Neuronal stem cell (in vitro differentiated cells): ENCODE results near the gene DDC.

Experiments used
- DNase-seq: peaks from one replicate; pipeline ENCODE4 v3.0.0-alpha.2; 2013; ENCODE audit warnings: low spot score
- H2AFZ ChIP-seq: one replicate; pipeline ENCODE4 v1.6.1; 2013; ENCODE audit warnings: mild to moderate bottlenecking, low read length, inconsistent platforms
- H2AK5ac ChIP-seq: 2 replicates; pipeline ENCODE4 v1.6.1; 2013; ENCODE audit warnings: low read depth, mild to moderate bottlenecking, inconsistent platforms, low read length, moderate library complexity, mixed read lengths
- H2BK120ac ChIP-seq: 2 replicates; pipeline ENCODE4 v1.6.1; 2013; ENCODE audit warnings: low read depth, mild to moderate bottlenecking, inconsistent platforms, low read length, moderate library complexity, mixed read lengths
- H2BK12ac ChIP-seq: one replicate; pipeline ENCODE4 v1.6.1; 2013; ENCODE audit warnings: low read length, inconsistent platforms
- H2BK15ac ChIP-seq: 2 replicates; pipeline ENCODE4 v1.6.1; 2013; ENCODE audit warnings: mild to moderate bottlenecking, low read length, inconsistent platforms, mixed read lengths
- H2BK5ac ChIP-seq: one replicate; pipeline ENCODE4 v1.6.1; 2013; ENCODE audit warnings: inconsistent platforms, mild to moderate bottlenecking, low read length, moderate library complexity
- H3K14ac ChIP-seq: one replicate; pipeline ENCODE4 v1.6.1; 2013; ENCODE audit warnings: low read length, inconsistent platforms
- H3K18ac ChIP-seq: 2 replicates; pipeline ENCODE4 v1.6.1; 2013; ENCODE audit warnings: low read length, inconsistent platforms
- H3K23ac ChIP-seq: 2 replicates; pipeline ENCODE4 v1.6.1; 2013; ENCODE audit warnings: low read depth, mild to moderate bottlenecking, mixed read lengths, low read length, inconsistent platforms; ENCODE audit not compliant: poor library complexity
- H3K27ac ChIP-seq: replicated peaks from 3 replicates; pipeline ENCODE4 v1.5.1; 2013; ENCODE audit warnings: low read length, inconsistent platforms
- H3K27me3 ChIP-seq, 3 experiments: 2 replicates each; pipeline ENCODE4 v1.6.1; 2013; ENCODE audit warnings: low read length in 3 of 3, mild to moderate bottlenecking in 2 of 3, inconsistent platforms in 1 of 3, low read depth in 1 of 3, mixed read lengths in 1 of 3, moderate library complexity in 1 of 3; ENCODE audit not compliant: control insufficient read depth in 3 of 3, insufficient read depth in 3 of 3
- H3K36me3 ChIP-seq, 2 donors: replicated peaks in 1 of 2; 2 replicates each; pipeline ENCODE4 v1.6.1; 2013; ENCODE audit warnings: low read length in 2 of 2; ENCODE audit not compliant: control insufficient read depth in 2 of 2, insufficient read depth in 2 of 2
- H3K4ac ChIP-seq: 2 replicates; pipeline ENCODE4 v1.6.1; 2013; ENCODE audit warnings: inconsistent platforms, mild to moderate bottlenecking, low read length, moderate library complexity
- H3K4me1 ChIP-seq, 2 donors: 1 replicate in 1 of 2; 2 replicates in 1 of 2; pipeline ENCODE4 v1.6.1; 2013; ENCODE audit warnings: low read length in 2 of 2, low read depth in 1 of 2; ENCODE audit not compliant: control insufficient read depth in 2 of 2, insufficient read depth in 1 of 2
- H3K4me2 ChIP-seq: one replicate; pipeline ENCODE4 v1.6.1; 2013; ENCODE audit warnings: mild to moderate bottlenecking, low read length, inconsistent platforms; ENCODE audit not compliant: insufficient read depth, poor library complexity, severe bottlenecking
- H3K4me3 ChIP-seq, 2 donors: 2 replicates each; pipeline ENCODE4 v1.5.1; 2013; ENCODE audit warnings: low read length in 2 of 2, mild to moderate bottlenecking in 2 of 2, inconsistent platforms in 1 of 2, moderate library complexity in 1 of 2
- H3K79me1 ChIP-seq: one replicate; pipeline ENCODE4 v1.6.1; 2013; ENCODE audit warnings: low read depth, mild to moderate bottlenecking, inconsistent platforms, low read length, moderate library complexity
- H3K9ac ChIP-seq: one replicate; pipeline ENCODE4 v1.6.1; 2013; ENCODE audit warnings: mild to moderate bottlenecking, low read depth, low read length, inconsistent platforms; ENCODE audit not compliant: poor library complexity
- H3K9me3 ChIP-seq, 2 donors: replicated peaks in 1 of 2; 2 replicates each; pipeline versions ENCODE3 to v1.6.1; 2013; ENCODE audit warnings: low read length in 2 of 2, mild to moderate bottlenecking in 2 of 2, inconsistent platforms in 1 of 2, low read depth in 1 of 2, mixed read lengths in 1 of 2, moderate library complexity in 1 of 2; ENCODE audit not compliant: control insufficient read depth in 2 of 2, insufficient read depth in 1 of 2
- H4K8ac ChIP-seq: one replicate; pipeline ENCODE4 v1.6.1; 2013; ENCODE audit warnings: low read depth, mild to moderate bottlenecking, inconsistent platforms, low read length, moderate library complexity
- H4K91ac ChIP-seq: one replicate; pipeline ENCODE4 v1.6.1; 2013; ENCODE audit warnings: low read length, low read depth, mild to moderate bottlenecking, inconsistent platforms; ENCODE audit not compliant: poor library complexity
- WGBS, 2 donors: extraction: QIAGEN DNeasy Blood & Tissue Kit; methylation state at CpG; one replicate each; pipeline ENCODE4 v1.1.7; 2013; ENCODE audit warnings: missing lambda C conversion rate in 2 of 2, mixed read lengths in 1 of 2; ENCODE audit not compliant: insufficient read length in 2 of 2, insufficient replicate concordance in 1 of 2; ENCODE audit errors: extremely low coverage in 2 of 2; 5-methylcytosine and 5-hydroxymethylcytosine counted together

DDC gene

DNA sequence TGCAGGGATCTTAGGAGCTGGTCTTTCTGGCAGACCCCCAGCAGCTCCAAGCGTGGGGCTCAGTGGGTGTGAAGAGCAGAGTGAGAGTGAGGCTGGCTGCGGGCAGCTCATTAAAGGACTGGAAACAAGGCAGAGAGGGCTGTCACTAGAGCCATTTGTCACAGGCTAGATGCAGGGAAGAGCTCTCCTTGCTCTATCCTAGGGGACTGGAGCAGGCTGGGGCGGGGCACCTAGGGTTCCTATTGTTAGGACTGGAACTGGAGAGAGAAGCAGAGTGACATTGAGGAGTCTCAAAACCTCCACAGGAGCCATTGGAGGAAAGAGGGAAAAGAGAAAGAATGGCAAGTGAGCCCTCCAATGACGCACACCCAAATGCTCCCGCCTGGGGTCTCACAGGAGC, 772 bp upstream of the DDC start:
- no peak overlapping the region for H3K4me2 ChIP-seq
- H4K91ac ChIP-seq = no peak overlapping the region
- no peak overlapping the region for H3K23ac ChIP-seq
- no CpG with 5 or more reads among the region's 5 CpGs for WGBS, 2 donors
- H2BK5ac ChIP-seq = no peak overlapping the region
- H3K79me1 ChIP-seq = peaks cover 1% of the 10 kb centered on the region
- H3K9me3 ChIP-seq = peaks cover 0 to 2% of the 10 kb centered on the region in 2 donors
- no peak overlapping the region for H2AK5ac ChIP-seq
- H2AFZ ChIP-seq = no peak overlapping the region
- H2BK120ac ChIP-seq = no peak overlapping the region
- H3K36me3 ChIP-seq = no peaks in the 10 kb centered on the region
- peaks cover 0 to 6% (median 2%) of the 10 kb centered on the region in 3 experiments for H3K27me3 ChIP-seq
- no peak overlapping the region for H3K18ac ChIP-seq
- no peak overlapping the region for H2BK15ac ChIP-seq
- H3K9ac ChIP-seq = no peak overlapping the region
- H3K14ac ChIP-seq = no peak overlapping the region
- peaks cover 0 to 10% of the 10 kb centered on the region in 2 donors for H3K4me1 ChIP-seq
- no peak overlapping the region for H2BK12ac ChIP-seq
- H4K8ac ChIP-seq = no peak overlapping the region
- DNase-seq = no peak
- H3K27ac ChIP-seq = no peak overlapping the region
- H3K4ac ChIP-seq = no peak overlapping the region
- H3K4me3 ChIP-seq = no peak overlapping the region

DNA sequence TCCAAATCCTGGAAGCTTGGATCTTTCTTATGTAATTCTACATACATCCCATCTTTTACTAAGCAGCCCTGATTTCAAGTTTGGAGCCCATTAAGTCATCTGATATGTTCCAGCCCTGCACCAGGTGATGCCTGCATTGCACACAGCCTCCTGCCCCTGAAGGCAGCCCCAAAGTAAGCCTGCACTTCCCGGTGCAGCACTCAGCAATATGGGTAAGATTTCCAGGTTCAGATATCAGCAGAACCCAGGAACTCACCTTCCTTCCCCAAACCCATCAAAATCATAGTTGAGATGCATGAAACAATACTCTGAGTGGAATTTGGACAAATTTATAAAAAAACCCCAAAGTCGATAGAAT, 333 bp upstream of the DDC start:
- no peak overlapping the region for H3K23ac ChIP-seq
- H2AFZ ChIP-seq = no peak overlapping the region
- no peak overlapping the region for H3K27ac ChIP-seq
- no peak overlapping the region for H3K18ac ChIP-seq
- no peak for DNase-seq
- WGBS, 2 donors = no CpG with 5 or more reads among the region's 2 CpGs
- no peak overlapping the region for H2BK15ac ChIP-seq
- H3K4me2 ChIP-seq = no peak overlapping the region
- H3K14ac ChIP-seq = no peak overlapping the region
- no peak overlapping the region for H2AK5ac ChIP-seq
- no peak overlapping the region for H2BK120ac ChIP-seq
- H3K27me3 ChIP-seq = peaks cover 0 to 6% (median 2%) of the 10 kb centered on the region in 3 experiments
- H2BK12ac ChIP-seq = no peak overlapping the region
- H3K79me1 ChIP-seq = peaks cover 1% of the 10 kb centered on the region
- no peak overlapping the region for H3K4ac ChIP-seq
- H3K4me1 ChIP-seq = peaks cover 0 to 13% of the 10 kb centered on the region in 2 donors
- H3K36me3 ChIP-seq = no peaks in the 10 kb centered on the region
- H2BK5ac ChIP-seq = no peak overlapping the region
- H4K91ac ChIP-seq = no peak overlapping the region
- H3K9me3 ChIP-seq = peaks cover 0 to 2% of the 10 kb centered on the region in 2 donors
- no peak overlapping the region for H3K4me3 ChIP-seq
- H4K8ac ChIP-seq = no peak overlapping the region
- no peak overlapping the region for H3K9ac ChIP-seq

DNA sequence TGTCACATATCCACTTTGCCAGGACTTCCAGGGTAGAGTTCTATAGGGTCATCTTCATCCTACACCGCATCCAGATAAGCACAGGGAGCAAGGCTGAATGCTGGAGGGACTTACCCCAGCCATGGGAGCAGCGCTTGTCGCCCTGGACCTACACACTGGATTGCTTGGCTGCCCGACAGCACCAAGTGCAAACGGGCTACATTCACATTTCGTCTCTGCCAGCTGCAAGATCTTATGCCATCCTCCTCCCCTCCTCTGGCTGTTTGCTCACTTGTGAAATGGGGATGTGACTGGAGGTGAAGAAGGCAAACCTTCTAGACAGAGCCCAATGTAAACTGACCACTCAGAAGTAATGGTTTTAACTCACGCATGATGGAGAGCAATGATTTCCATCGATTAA, 1.0 kb downstream of the DDC start:
- no peak overlapping the region for H2BK5ac ChIP-seq
- no peak overlapping the region for H4K8ac ChIP-seq
- no peak overlapping the region for H3K14ac ChIP-seq
- H3K4me1 ChIP-seq = peaks cover 0 to 13% of the 10 kb centered on the region in 2 donors
- H3K4me2 ChIP-seq = no peak overlapping the region
- no peak overlapping the region for H2BK12ac ChIP-seq
- H3K27me3 ChIP-seq = peaks cover 0 to 6% (median 2%) of the 10 kb centered on the region in 3 experiments
- peaks cover 0 to 2% of the 10 kb centered on the region in 2 donors for H3K9me3 ChIP-seq
- no peak overlapping the region for H3K18ac ChIP-seq
- no peak overlapping the region for H3K4ac ChIP-seq
- DNase-seq = no peak
- no CpG with 5 or more reads among the region's 8 CpGs for WGBS, 2 donors
- no peak overlapping the region for H2AK5ac ChIP-seq
- no peak overlapping the region for H2BK120ac ChIP-seq
- H3K9ac ChIP-seq = no peak overlapping the region
- no peak overlapping the region for H3K27ac ChIP-seq
- no peak overlapping the region for H3K23ac ChIP-seq
- peaks cover 1% of the 10 kb centered on the region for H3K79me1 ChIP-seq
- H3K36me3 ChIP-seq = no peaks in the 10 kb centered on the region
- H2BK15ac ChIP-seq = no peak overlapping the region
- H2AFZ ChIP-seq = no peak overlapping the region
- H3K4me3 ChIP-seq = no peak overlapping the region
- H4K91ac ChIP-seq = no peak overlapping the region

DNA sequence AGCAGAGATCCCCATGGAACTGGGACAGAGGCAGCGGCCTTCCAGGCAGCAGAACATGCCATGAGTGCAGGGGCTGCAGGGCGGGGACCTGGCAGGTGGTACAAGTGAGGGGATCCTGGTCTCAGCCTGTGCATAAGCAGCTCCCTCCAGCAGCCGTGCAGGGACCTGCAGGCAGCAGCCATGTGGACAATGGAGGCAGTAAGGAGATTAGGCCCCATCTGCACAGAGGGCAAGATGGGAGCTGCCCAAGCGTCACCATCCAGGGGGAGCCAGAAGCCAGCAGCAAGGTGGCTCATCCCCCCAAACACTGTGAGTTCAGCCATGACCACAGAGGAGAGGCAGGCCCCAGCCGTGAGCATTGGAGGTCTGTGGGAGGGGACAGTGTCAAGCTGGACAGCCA, 3.1 kb downstream of the DDC start:
- no peak overlapping the region for H2BK12ac ChIP-seq
- WGBS, 2 donors = no CpG with 5 or more reads among the region's 5 CpGs
- H3K14ac ChIP-seq = peak overlapping the region; percentile 49
- no peak overlapping the region for H3K4ac ChIP-seq
- H3K4me1 ChIP-seq = peaks cover 0 to 16% of the 10 kb centered on the region in 2 donors
- H2AFZ ChIP-seq = no peak overlapping the region
- peaks cover 1% of the 10 kb centered on the region for H3K79me1 ChIP-seq
- no peak overlapping the region for H3K9ac ChIP-seq
- no peak overlapping the region for H3K27ac ChIP-seq
- no peak for DNase-seq
- H3K4me3 ChIP-seq = no peak overlapping the region
- no peak overlapping the region for H2BK120ac ChIP-seq
- peaks cover 0 to 6% (median 2%) of the 10 kb centered on the region in 3 experiments for H3K27me3 ChIP-seq
- no peaks in the 10 kb centered on the region for H3K36me3 ChIP-seq
- peak overlapping the region; percentile 85 for H3K18ac ChIP-seq
- H2BK5ac ChIP-seq = no peak overlapping the region
- H2AK5ac ChIP-seq = no peak overlapping the region
- peaks cover 0 to 2% of the 10 kb centered on the region in 2 donors for H3K9me3 ChIP-seq
- peak overlapping the region; percentile 18 for H2BK15ac ChIP-seq
- H4K8ac ChIP-seq = no peak overlapping the region
- no peak overlapping the region for H3K23ac ChIP-seq
- H3K4me2 ChIP-seq = no peak overlapping the region
- H4K91ac ChIP-seq = peak overlapping the region; percentile 67
